Endothelial cell (in vitro differentiated cells): ENCODE data around the gene CD24. TPM values are rescaled to one million over a fixed set of nuclear protein-coding genes. Genes with fewer than 3 reads are reported as not detected.
A peak's percentile ranks its signal among the peaks of the same experiment; 100 is the strongest.
"Not testable (repeated sequence)": the region's sequence is repeated elsewhere in the genome, so short reads cannot be mapped to it uniquely, and the experiment has no call there.

Source experiments
- DNase-seq: peaks from one replicate; pipeline ENCODE4 v3.0.0; 2021; ENCODE audit warnings: low spot score
- H3K27ac Mint-ChIP-seq: one replicate; pipeline ENCODE4 v1.8.0; 2021; ENCODE audit warnings: mixed read lengths, inconsistent platforms; ENCODE audit not compliant: unreplicated experiment
- H3K27me3 Mint-ChIP-seq: one replicate; pipeline ENCODE4 v1.8.0; 2021; ENCODE audit warnings: mild to moderate bottlenecking, moderate library complexity, mixed read lengths, inconsistent platforms; ENCODE audit not compliant: unreplicated experiment
- H3K36me3 Mint-ChIP-seq: one replicate; pipeline ENCODE4 v1.8.0; 2021; ENCODE audit warnings: mild to moderate bottlenecking, low read depth, mixed read lengths, inconsistent platforms; ENCODE audit not compliant: unreplicated experiment
- H3K4me1 Mint-ChIP-seq: one replicate; pipeline ENCODE4 v1.8.0; 2021; ENCODE audit warnings: mild to moderate bottlenecking, mixed read lengths, inconsistent platforms; ENCODE audit not compliant: unreplicated experiment
- H3K4me3 Mint-ChIP-seq: one replicate; pipeline ENCODE4 v1.8.0; 2021; ENCODE audit warnings: mild to moderate bottlenecking, mixed read lengths, inconsistent platforms; ENCODE audit not compliant: unreplicated experiment
- H3K9me3 Mint-ChIP-seq: one replicate; pipeline ENCODE4 v1.8.0; 2021; ENCODE audit warnings: mixed read lengths, inconsistent platforms; ENCODE audit not compliant: unreplicated experiment
- CTCF ChIP-seq: fragments of 200-600 bp; sonication (generic); IDR thresholded peaks from one replicate; pipeline ENCODE4 v1.5.0; 2021; ENCODE audit warnings: antibody characterized with exemption; ENCODE audit not compliant: unreplicated experiment
- total RNA-seq: library from RNA; stranded (reverse); fragmentation: NEBNext Ultra II Directional; extraction: Animal tissue kit (Norgen Biotek cat#: 25700); gene quantifications from one replicate; pipeline ENCODE4 v1.2.1, GENCODE V29; 2021; ENCODE audit not compliant: unreplicated experiment

Gene CD24
- total RNA-seq, 1 donor from 2014 or later: 796 TPM

- no peak for TF ChIP-seq CTCF
- H3K4me3 Mint-ChIP-seq: no peak overlapping the region
- no peaks in the 10 kb centered on the region for H3K27me3 Mint-ChIP-seq
- H3K9me3 Mint-ChIP-seq: no peaks in the 10 kb centered on the region
- no peaks in the 10 kb centered on the region for H3K4me1 Mint-ChIP-seq
- no peak overlapping the region for H3K27ac Mint-ChIP-seq
- H3K36me3 Mint-ChIP-seq: no peaks in the 10 kb centered on the region
- DNase-seq: no peak
These were observed 35.0 kb upstream of the CD24 start for GRCh38 chr6:107009499-107009898.

- H3K9me3 Mint-ChIP-seq: no peaks in the 10 kb centered on the region
- peak; percentile 84 for TF ChIP-seq CTCF
- no peak overlapping the region for H3K4me3 Mint-ChIP-seq
- no peaks in the 10 kb centered on the region for H3K27me3 Mint-ChIP-seq
- peak; percentile 73 for DNase-seq
- H3K4me1 Mint-ChIP-seq: peaks cover 13% of the 10 kb centered on the region
- no peaks in the 10 kb centered on the region for H3K36me3 Mint-ChIP-seq
- H3K27ac Mint-ChIP-seq: peak overlapping the region; percentile 76
These were observed 23.0 kb upstream of the CD24 start for GRCh38 chr6:106997392-106998158.

- Mint-ChIP-seq H3K4me1 (peaks cover 13% of the 10 kb centered on the region), H3K27me3 (no peaks in the 10 kb centered on the region), H3K4me3 (no peak overlapping the region), H3K9me3 (no peaks in the 10 kb centered on the region), H3K36me3 (no peaks in the 10 kb centered on the region), H3K27ac (no peak overlapping the region)
- no peak for TF ChIP-seq CTCF
- DNase-seq: no peak
These were observed 21.1 kb upstream of the CD24 start for GRCh38 chr6:106995640-106996039.

- H3K4me3 Mint-ChIP-seq, H3K27ac Mint-ChIP-seq, DNase-seq, H3K4me1 Mint-ChIP-seq, H3K9me3 Mint-ChIP-seq, H3K36me3 Mint-ChIP-seq, H3K27me3 Mint-ChIP-seq: not testable (repeated sequence)
These were observed 15.2 kb upstream of the CD24 start for GRCh38 chr6:106989737-106990136.

GRCh38 chr6:106988664-106989063 lies 14.1 kb upstream of the CD24 start:
- Mint-ChIP-seq H3K36me3 (no peaks in the 10 kb centered on the region), H3K27me3 (peaks cover 1% of the 10 kb centered on the region), H3K4me3 (no peak overlapping the region), H3K27ac (no peak overlapping the region), H3K4me1 (no peaks in the 10 kb centered on the region), H3K9me3 (no peaks in the 10 kb centered on the region)
- DNase-seq: no peak
- TF ChIP-seq CTCF: no peak
